Osteocyte (in vitro differentiated cells): ENCODE results near the gene CLIP4. TPM values are rescaled to one million over a fixed set of nuclear protein-coding genes. Genes with fewer than 3 reads are reported as not detected.

Source experiments
- DNase-seq: peaks from one replicate; pipeline ENCODE4 v3.0.0; 2021; ENCODE audit warnings: mixed read lengths; ENCODE audit not compliant: unreplicated experiment; ENCODE audit errors: extremely low spot score
- H3K27ac Mint-ChIP-seq: one replicate; pipeline ENCODE4 v1.8.0; 2021; ENCODE audit warnings: mild to moderate bottlenecking, mixed read lengths; ENCODE audit not compliant: unreplicated experiment
- H3K27me3 Mint-ChIP-seq: one replicate; pipeline ENCODE4 v1.8.0; 2021; ENCODE audit warnings: mixed read lengths; ENCODE audit not compliant: unreplicated experiment
- H3K36me3 Mint-ChIP-seq: one replicate; pipeline ENCODE4 v1.8.0; 2021; ENCODE audit warnings: mixed read lengths; ENCODE audit not compliant: unreplicated experiment
- H3K4me1 Mint-ChIP-seq: one replicate; pipeline ENCODE4 v1.8.0; 2021; ENCODE audit warnings: mixed read lengths; ENCODE audit not compliant: unreplicated experiment
- H3K4me3 Mint-ChIP-seq: one replicate; pipeline ENCODE4 v1.8.0; 2021; ENCODE audit warnings: mild to moderate bottlenecking, moderate library complexity, mixed read lengths; ENCODE audit not compliant: unreplicated experiment
- H3K9me3 Mint-ChIP-seq: one replicate; pipeline ENCODE4 v1.8.0; 2021; ENCODE audit warnings: mixed read lengths; ENCODE audit not compliant: unreplicated experiment
- total RNA-seq: library from RNA; stranded (reverse); gene quantifications from 2 replicates; pipeline ENCODE4 v1.2.1, GENCODE V29; 2021
- TF ChIP-seq, protein P1 (sequence below): fragments of 200-600 bp; sonication (generic); IDR thresholded peaks from 2 replicates; pipeline ENCODE4 v1.5.0; 2021; ENCODE audit warnings: antibody characterized with exemption, mild to moderate bottlenecking, moderate library complexity

The CLIP4 gene
- total RNA-seq, 1 donor from 2014 or later, result 24.6 TPM

DNA sequence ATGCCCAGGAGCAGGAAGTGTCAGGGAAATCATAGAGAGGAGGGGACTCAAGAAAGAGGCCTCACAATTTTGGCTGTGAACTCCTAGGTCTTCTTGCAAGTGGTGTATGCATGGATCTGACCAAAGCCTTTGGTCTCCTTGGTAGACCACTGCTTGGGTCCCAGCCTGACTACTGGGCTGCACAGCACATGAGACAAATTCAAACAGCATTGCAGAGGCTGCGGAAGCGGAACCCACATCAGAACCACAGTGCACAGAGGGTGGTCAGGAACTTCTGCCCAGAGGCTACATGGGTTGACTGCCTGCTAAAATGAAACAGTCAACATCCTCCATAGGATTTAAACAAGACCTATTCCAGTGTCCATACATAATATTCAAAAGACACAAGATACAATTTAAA, 39.4 kb downstream of the CLIP4 start:
- TF ChIP-seq, protein P1, sequence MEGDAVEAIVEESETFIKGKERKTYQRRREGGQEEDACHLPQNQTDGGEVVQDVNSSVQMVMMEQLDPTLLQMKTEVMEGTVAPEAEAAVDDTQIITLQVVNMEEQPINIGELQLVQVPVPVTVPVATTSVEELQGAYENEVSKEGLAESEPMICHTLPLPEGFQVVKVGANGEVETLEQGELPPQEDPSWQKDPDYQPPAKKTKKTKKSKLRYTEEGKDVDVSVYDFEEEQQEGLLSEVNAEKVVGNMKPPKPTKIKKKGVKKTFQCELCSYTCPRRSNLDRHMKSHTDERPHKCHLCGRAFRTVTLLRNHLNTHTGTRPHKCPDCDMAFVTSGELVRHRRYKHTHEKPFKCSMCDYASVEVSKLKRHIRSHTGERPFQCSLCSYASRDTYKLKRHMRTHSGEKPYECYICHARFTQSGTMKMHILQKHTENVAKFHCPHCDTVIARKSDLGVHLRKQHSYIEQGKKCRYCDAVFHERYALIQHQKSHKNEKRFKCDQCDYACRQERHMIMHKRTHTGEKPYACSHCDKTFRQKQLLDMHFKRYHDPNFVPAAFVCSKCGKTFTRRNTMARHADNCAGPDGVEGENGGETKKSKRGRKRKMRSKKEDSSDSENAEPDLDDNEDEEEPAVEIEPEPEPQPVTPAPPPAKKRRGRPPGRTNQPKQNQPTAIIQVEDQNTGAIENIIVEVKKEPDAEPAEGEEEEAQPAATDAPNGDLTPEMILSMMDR, result no peak

DNA sequence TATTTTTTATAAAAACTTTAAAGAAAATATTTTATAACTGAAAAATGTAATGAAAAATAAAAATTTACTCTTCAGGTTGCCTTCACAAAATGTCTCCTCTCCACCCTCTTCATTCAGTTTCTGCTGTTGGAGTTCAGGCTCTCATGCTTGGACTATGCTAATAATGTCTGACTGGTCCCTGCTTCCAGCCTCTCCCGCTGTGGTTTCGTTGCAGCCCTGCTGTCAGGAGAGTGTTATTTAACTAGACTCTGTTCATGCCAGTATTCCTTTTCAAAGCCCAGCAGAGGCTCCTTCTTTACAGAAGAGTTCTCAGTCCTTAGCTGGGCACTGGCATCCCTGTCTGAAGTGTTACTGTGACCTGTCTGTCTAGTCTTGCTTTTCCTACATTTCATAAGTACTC, 40.4 kb downstream of the CLIP4 start:
- H3K36me3 Mint-ChIP-seq, result peaks cover 59% of the 10 kb centered on the region
- H3K4me3 Mint-ChIP-seq, result no peak overlapping the region
- H3K9me3 Mint-ChIP-seq, result no peaks in the 10 kb centered on the region
- H3K27me3 Mint-ChIP-seq, result no peaks in the 10 kb centered on the region
- TF ChIP-seq, protein P1, result no peak
- no peaks in the 10 kb centered on the region for H3K4me1 Mint-ChIP-seq
- no peak overlapping the region for H3K27ac Mint-ChIP-seq
- no peak for DNase-seq

More for the DNA sequence above, 39.4 kb downstream of the CLIP4 start:
- H3K4me3 Mint-ChIP-seq, result no peak overlapping the region
- no peak for DNase-seq
- H3K9me3 Mint-ChIP-seq, result no peaks in the 10 kb centered on the region
- H3K27me3 Mint-ChIP-seq, result no peaks in the 10 kb centered on the region
- H3K27ac Mint-ChIP-seq, result no peak overlapping the region
- peaks cover 56% of the 10 kb centered on the region for H3K36me3 Mint-ChIP-seq
- H3K4me1 Mint-ChIP-seq, result no peaks in the 10 kb centered on the region

DNA sequence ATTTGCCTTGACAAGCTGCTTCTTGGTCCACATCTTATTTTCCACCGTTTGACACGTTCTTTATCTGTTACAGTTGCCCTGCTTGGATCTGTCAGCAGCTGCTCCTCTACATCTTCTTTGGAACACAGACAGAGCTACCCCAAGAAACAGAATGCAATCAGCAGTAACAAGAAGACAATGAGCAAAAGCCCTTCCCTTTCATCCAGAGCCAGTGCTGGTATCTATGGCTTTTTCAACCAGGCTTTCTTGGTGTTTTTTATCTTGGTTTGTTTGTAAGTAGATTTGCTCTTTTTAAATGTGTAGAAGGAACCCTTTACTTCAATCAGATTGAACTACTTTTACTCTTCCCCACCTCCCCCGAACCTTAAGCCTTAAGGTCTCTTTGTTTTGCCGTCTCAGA, 41.9 kb downstream of the CLIP4 start:
- no peak overlapping the region for H3K4me3 Mint-ChIP-seq
- H3K36me3 Mint-ChIP-seq, result peaks cover 64% of the 10 kb centered on the region
- TF ChIP-seq, protein P1, result no peak
- no peaks in the 10 kb centered on the region for H3K4me1 Mint-ChIP-seq
- DNase-seq, result no peak
- H3K9me3 Mint-ChIP-seq, result no peaks in the 10 kb centered on the region
- no peaks in the 10 kb centered on the region for H3K27me3 Mint-ChIP-seq
- H3K27ac Mint-ChIP-seq, result no peak overlapping the region

DNA sequence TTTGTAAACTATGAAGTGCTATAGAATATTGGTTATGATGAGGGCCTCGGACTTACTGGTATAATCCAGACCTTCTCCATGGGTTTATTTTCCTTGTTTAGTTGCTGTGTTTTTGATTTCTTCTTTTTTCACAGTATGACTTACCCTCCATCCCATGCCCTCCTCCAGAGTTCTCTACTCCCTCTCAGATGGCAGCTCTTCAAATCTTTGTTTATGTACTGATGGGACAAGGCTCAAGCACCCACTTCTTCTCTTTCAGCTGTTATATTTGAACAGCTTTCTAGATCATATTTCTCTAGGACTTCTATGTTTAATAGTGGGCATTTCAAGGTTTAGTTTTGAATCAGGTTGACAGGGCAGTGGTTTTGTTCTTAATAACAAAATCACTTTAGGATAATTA, 43.9 kb downstream of the CLIP4 start:
- Mint-ChIP-seq H3K27me3 (no peaks in the 10 kb centered on the region), H3K4me3 (no peak overlapping the region), H3K36me3 (peaks cover 52% of the 10 kb centered on the region), H3K4me1 (no peaks in the 10 kb centered on the region), H3K9me3 (no peaks in the 10 kb centered on the region), H3K27ac (no peak overlapping the region)
- TF ChIP-seq, protein P1, result no peak
- no peak for DNase-seq

DNA sequence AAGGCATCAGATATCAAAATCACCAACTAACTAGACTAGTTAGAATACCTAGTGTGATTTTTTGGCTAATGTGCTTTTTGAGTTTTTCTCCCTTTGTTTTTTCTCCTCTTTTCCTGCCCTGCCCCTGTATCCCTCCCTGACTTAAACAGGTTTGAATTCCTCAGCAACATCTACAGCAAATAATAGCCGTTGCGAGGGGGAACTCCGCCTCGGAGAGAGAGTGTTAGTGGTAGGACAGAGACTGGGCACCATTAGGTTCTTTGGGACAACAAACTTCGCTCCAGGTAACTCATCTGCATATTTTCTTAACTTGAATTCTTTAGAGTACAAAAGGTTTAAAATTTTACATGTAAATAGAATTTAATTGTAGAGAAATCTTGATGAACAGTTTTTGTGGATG, 45.0 kb downstream of the CLIP4 start:
- Mint-ChIP-seq H3K36me3 (peaks cover 47% of the 10 kb centered on the region), H3K4me3 (no peak overlapping the region), H3K9me3 (no peaks in the 10 kb centered on the region), H3K4me1 (peaks cover 2% of the 10 kb centered on the region), H3K27me3 (no peaks in the 10 kb centered on the region), H3K27ac (no peak overlapping the region)
- DNase-seq, result no peak
- TF ChIP-seq, protein P1, result no peak
